ENCODE measurements around the gene EPHA7. TPM values are rescaled to one million over a fixed set of nuclear protein-coding genes. Genes with fewer than 3 reads are reported as not detected.
A peak's percentile ranks its signal among the peaks of the same experiment; 100 is the strongest.

Gene EPHA7
- total RNA-seq, 1 experiment from 2014 or later = 9.6 TPM

DNA sequence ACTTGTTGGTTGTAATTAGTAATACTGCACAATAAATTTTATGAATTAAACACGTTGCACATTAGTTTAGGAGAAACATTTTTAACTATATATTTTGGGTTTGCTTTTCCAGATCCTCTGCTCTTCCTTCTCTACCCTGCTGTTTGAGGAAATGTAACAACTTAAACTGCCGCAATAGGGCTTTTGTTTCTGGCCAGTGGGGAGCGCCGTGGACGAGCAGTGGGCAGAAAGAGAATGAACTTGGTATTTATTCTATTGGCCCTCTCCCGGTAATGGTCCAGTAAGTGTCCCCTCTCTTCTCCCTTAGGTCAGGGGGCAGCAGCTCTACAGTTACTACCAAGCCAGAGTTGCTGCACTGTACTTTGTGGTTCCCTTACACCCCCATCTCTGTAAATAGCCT lies 35.2 kb upstream of the EPHA7 start:
- ATAC-seq (peak; percentile 93), DNase-seq (ENCODE audit: low spot score) (peak; percentile 35)
- ChIA-PET CTCF (interaction anchor here (1.0 kb wide), 1 partner anchor 30 kb away, joined by 3 read pairs; no protein-coding TSS in a partner anchor), POLR2A (no interaction called here)
- Mint-ChIP-seq H3K9me3 (no peaks in the 10 kb centered on the region), H3K36me3 (no peaks in the 10 kb centered on the region), H3K27me3 (ENCODE audit: low read depth) (no peaks in the 10 kb centered on the region), H3K4me3 (no peak overlapping the region), H3K4me1 (peaks cover 23% of the 10 kb centered on the region), H3K27ac (no peak overlapping the region)
- TF ChIP-seq, protein P1, sequence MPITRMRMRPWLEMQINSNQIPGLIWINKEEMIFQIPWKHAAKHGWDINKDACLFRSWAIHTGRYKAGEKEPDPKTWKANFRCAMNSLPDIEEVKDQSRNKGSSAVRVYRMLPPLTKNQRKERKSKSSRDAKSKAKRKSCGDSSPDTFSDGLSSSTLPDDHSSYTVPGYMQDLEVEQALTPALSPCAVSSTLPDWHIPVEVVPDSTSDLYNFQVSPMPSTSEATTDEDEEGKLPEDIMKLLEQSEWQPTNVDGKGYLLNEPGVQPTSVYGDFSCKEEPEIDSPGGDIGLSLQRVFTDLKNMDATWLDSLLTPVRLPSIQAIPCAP (CRISPR knock-in tag; IDR thresholded peaks at IDR 0.05) = no peak
- TF ChIP-seq TCF7 (CRISPR knock-in tag; IDR thresholded peaks at IDR 0.05; ENCODE audit: low read depth) (no peak), ZNF263 (CRISPR knock-in tag; IDR thresholded peaks at IDR 0.05; ENCODE audit: low read depth) (no peak), TEAD1 (CRISPR knock-in tag; IDR thresholded peaks at IDR 0.05) (no peak), KAT7 (CRISPR knock-in tag; IDR thresholded peaks at IDR 0.05; ENCODE audit: borderline replicate concordance) (no peak), ERG (CRISPR knock-in tag; IDR thresholded peaks at IDR 0.05) (no peak), E2F1 (CRISPR knock-in tag; IDR thresholded peaks at IDR 0.05) (no peak), NR3C1 (CRISPR knock-in tag; conservative IDR thresholded peaks at IDR 0.05; ENCODE audit: low read depth) (no peak), ESRRA (CRISPR knock-in tag; IDR thresholded peaks at IDR 0.05; ENCODE audit: borderline replicate concordance) (no peak), ELF4 (CRISPR knock-in tag; IDR thresholded peaks at IDR 0.05; ENCODE audit: low read depth) (no peak), PRRX2 (CRISPR knock-in tag; IDR thresholded peaks at IDR 0.05) (no peak), ZNF317 (CRISPR knock-in tag; IDR thresholded peaks at IDR 0.05; ENCODE audit: borderline replicate concordance, low read depth) (no peak)

DNA sequence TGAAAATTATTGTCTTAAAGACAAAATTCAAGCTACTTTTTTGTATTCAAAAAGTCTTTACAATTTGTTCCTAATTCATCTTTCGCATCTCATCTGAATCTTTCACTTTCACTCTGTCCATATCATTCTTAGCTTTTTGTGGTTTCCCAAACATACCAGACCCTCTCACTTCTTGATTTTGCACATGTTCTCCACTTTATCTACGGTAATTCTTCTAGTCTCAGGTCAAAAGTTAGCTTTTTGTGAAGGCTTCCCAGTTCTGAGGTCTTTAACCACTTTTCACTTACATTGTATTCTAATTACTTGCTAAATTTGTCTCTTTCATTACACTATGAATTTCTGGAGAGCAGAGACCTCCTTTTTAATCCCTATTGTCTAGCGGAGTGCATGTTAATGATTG lies 34.6 kb upstream of the EPHA7 start:
- no peak overlapping the region for H3K4me3 Mint-ChIP-seq

DNA sequence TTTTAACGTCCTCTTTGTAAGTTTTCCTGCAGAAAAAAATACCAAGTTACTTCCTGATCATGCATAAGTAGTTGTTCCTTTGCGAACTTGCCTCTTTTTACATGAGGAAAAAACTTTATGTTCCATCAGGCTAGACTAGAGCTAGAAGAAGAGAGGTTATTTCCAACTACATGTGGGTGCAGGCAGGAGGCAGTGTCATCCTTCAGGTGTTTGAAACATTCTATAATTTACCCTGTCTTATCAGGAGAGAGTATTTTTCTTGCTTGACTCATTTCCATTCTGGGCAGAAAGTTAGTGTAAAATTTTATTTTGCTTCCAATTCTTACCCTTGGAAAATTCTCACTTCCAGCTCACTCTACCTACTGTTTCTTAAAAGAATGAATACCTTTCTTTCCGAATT lies 28.5 kb upstream of the EPHA7 start:
- Mint-ChIP-seq H3K4me3 (no peak overlapping the region), H3K27ac (no peak overlapping the region), H3K27me3 (ENCODE audit: low read depth) (no peaks in the 10 kb centered on the region), H3K36me3 (no peaks in the 10 kb centered on the region), H3K9me3 (no peaks in the 10 kb centered on the region), H3K4me1 (no peaks in the 10 kb centered on the region)
- ATAC-seq = peak; percentile 44; the same call in 1 of the 2 replicates
- no peak for TF ChIP-seq EMX1 (CRISPR knock-in tag; IDR thresholded peaks at IDR 0.05)
- ChIA-PET CTCF (interaction anchor here (4.9 kb wide), 1 partner anchor 24 kb away, joined by 22 read pairs; no protein-coding TSS in a partner anchor), POLR2A (no interaction called here)
- DNase-seq (ENCODE audit: low spot score) = no peak

More for the DNA sequence above, 34.6 kb upstream of the EPHA7 start:
- ATAC-seq (no peak), DNase-seq (ENCODE audit: low spot score) (no peak)
- CTCF ChIA-PET = interaction anchor here (1.0 kb wide), 1 partner anchor 30 kb away, joined by 3 read pairs; no protein-coding TSS in a partner anchor
- H3K9me3 Mint-ChIP-seq = no peaks in the 10 kb centered on the region
- H3K27ac Mint-ChIP-seq = no peak overlapping the region
- H3K36me3 Mint-ChIP-seq = no peaks in the 10 kb centered on the region
- POLR2A ChIA-PET = interaction anchor here (0.6 kb wide), 1 partner anchor 810 kb away, joined by 3 read pairs; no protein-coding TSS in a partner anchor
- no peak for TF ChIP-seq ZNF138 (CRISPR knock-in tag; conservative IDR thresholded peaks at IDR 0.05)
- TF ChIP-seq CREM (CRISPR knock-in tag; IDR thresholded peaks at IDR 0.05) = no peak
- TF ChIP-seq, protein P2, sequence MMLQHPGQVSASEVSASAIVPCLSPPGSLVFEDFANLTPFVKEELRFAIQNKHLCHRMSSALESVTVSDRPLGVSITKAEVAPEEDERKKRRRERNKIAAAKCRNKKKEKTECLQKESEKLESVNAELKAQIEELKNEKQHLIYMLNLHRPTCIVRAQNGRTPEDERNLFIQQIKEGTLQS (CRISPR knock-in tag; conservative IDR thresholded peaks at IDR 0.05) = no peak
- no peak for TF ChIP-seq IRF2 (CRISPR knock-in tag; IDR thresholded peaks at IDR 0.05; ENCODE audit: borderline replicate concordance, low read depth)
- no peak for TF ChIP-seq GTF2I (CRISPR knock-in tag; conservative IDR thresholded peaks at IDR 0.05)
- no peak for TF ChIP-seq ZNF219 (CRISPR knock-in tag; IDR thresholded peaks at IDR 0.05; ENCODE audit: borderline replicate concordance)
- H3K27me3 Mint-ChIP-seq (ENCODE audit: low read depth) = no peaks in the 10 kb centered on the region
- peaks cover 23% of the 10 kb centered on the region for H3K4me1 Mint-ChIP-seq
